Left cardiac atrium (tissue), 4 donors: ENCODE data around the gene CFAP251. TPM values are rescaled to one million over a fixed set of nuclear protein-coding genes. Genes with fewer than 3 reads are reported as not detected.
A peak's percentile ranks its signal among the peaks of the same experiment; 100 is the strongest.
"Not testable (repeated sequence)": the region's sequence is repeated elsewhere in the genome, so short reads cannot be mapped to it uniquely, and the experiment has no call there.

Source experiments
- ATAC-seq, 2 donors: fragments of 200-7000 bp; cut with Tn5 transposase; one replicate each; pipeline ENCODE4 v1.9.1; 2020; ENCODE audit warnings: mild to moderate bottlenecking in 2 of 2, moderate library complexity in 2 of 2
- DNase-seq: peaks from one replicate; pipeline ENCODE4 v3.0.0-alpha.2; 2020
- intact Hi-C, 2 donors: fragments of 100-400 bp; cut with DNase I; formaldehyde crosslinking; loops; one replicate each; pipeline versions ENCODE4 v1.14.1 to v1.15.1; 2022 to 2023
- total RNA-seq, 2 donors: library from RNA; stranded (reverse); fragmentation: NEBNext Ultra II Directional; extraction: Animal tissue kit (Norgen Biotek cat#: 25700); gene quantifications; one replicate each; pipeline ENCODE4 v1.2.1, GENCODE V29; 2021
- donor health status: DM: no; HTN: yes; CAD: no.
- donor health status: DM: no; HTN: yes; CAD: no; lungs with severe emphysema.
- donor health status: DM: yes; HTN: yes; CAD: no.
- donor health status: Dilated cardiomyopathy.

Gene CFAP251
- total RNA-seq, 2 donors from 2014 or later, result 0.77 to 1.3 TPM

GRCh38 chr12:122032580-122032979, 114.2 kb downstream of the CFAP251 start:
- ATAC-seq, result no peak
- no peak for DNase-seq
- intact Hi-C loops, result loop anchor here in 1 of 2 donors (5.0 kb wide), 1 partner anchor 115 kb away; the partner anchor contains the start of gene CFAP251

GRCh38 chr12:122035292-122035691, 116.9 kb downstream of the CFAP251 start:
- intact Hi-C loops, result no loop called here
- no peak for DNase-seq
- ATAC-seq, result peak; percentile 44 to 67

GRCh38 chr12:122036153-122036552, 117.8 kb downstream of the CFAP251 start:
- ATAC-seq (no peak), DNase-seq (no peak)
- intact Hi-C loops, result no loop called here

- no peak for ATAC-seq
- no peak for DNase-seq
- intact Hi-C loops, result no loop called here
These were observed 122.4 kb downstream of the CFAP251 start for GRCh38 chr12:122040579-122041386.

- ATAC-seq, DNase-seq, intact Hi-C loops: not testable (repeated sequence)
These were observed 123.1 kb downstream of the CFAP251 start for GRCh38 chr12:122041458-122041857.

GRCh38 chr12:122042910-122043309, 124.5 kb downstream of the CFAP251 start:
- DNase-seq, result no peak
- intact Hi-C loops, result no loop called here
- ATAC-seq, result no peak

- ATAC-seq (no peak), DNase-seq (no peak)
- intact Hi-C loops, result no loop called here
These were observed 125.1 kb downstream of the CFAP251 start for GRCh38 chr12:122043476-122043875.

GRCh38 chr12:122045262-122045661, 126.9 kb downstream of the CFAP251 start:
- intact Hi-C loops, result no loop called here
- DNase-seq, result no peak

GRCh38 chr12:122046145-122046544, 127.8 kb downstream of the CFAP251 start:
- intact Hi-C loops, result no loop called here
- no peak for DNase-seq
- ATAC-seq, result no peak

More at GRCh38 chr12:122045262-122045661, 126.9 kb downstream of the CFAP251 start:
- ATAC-seq, result no peak

GRCh38 chr12:122048151-122048550, 129.8 kb downstream of the CFAP251 start:
- DNase-seq, result no peak
- ATAC-seq, result no peak
- intact Hi-C loops, result no loop called here

- DNase-seq (no peak), ATAC-seq (no peak)
- intact Hi-C loops, result no loop called here
These were observed 131.4 kb downstream of the CFAP251 start for GRCh38 chr12:122049827-122050226.

GRCh38 chr12:122050706-122051105, 132.3 kb downstream of the CFAP251 start:
- intact Hi-C loops, result no loop called here
- DNase-seq (no peak), ATAC-seq (no peak)

GRCh38 chr12:122051231-122051876, 133.0 kb downstream of the CFAP251 start:
- intact Hi-C loops, result no loop called here
- DNase-seq, result no peak
- peak; percentile 64 to 65 for ATAC-seq

- intact Hi-C loops, result no loop called here
- DNase-seq (no peak), ATAC-seq (no peak)
These were observed 133.9 kb downstream of the CFAP251 start for GRCh38 chr12:122052285-122052684.

Other genes with a start within 250 kb of the CFAP251 start
- gene MORN3, start 248.9 kb upstream of the CFAP251 start, total RNA-seq, result under 1 TPM; 0.09 to 0.21 TPM
- gene TMEM120B, start 205.8 kb upstream of the CFAP251 start, total RNA-seq, result 10 to 100 TPM in 1 of 2 donors, 1 to 10 TPM in 1; 8.5 to 10.2 TPM
- 10 to 100 TPM; 14.7 to 25.1 TPM for gene RHOF, start 124.9 kb upstream of the CFAP251 start, total RNA-seq
- gene SETD1B, start 114.6 kb upstream of the CFAP251 start, total RNA-seq, result 10 to 100 TPM in 1 of 2 donors, 1 to 10 TPM in 1; 9.3 to 11.9 TPM
- gene HPD, start 59.7 kb upstream of the CFAP251 start, total RNA-seq, result 1 to 10 TPM; 1.8 to 2.9 TPM
- gene PSMD9, start 29.8 kb upstream of the CFAP251 start, total RNA-seq, result 10 to 100 TPM; 33.2 to 34.1 TPM
- gene BCL7A, start 103.3 kb downstream of the CFAP251 start, total RNA-seq, result 10 to 100 TPM in 1 of 2 donors, 1 to 10 TPM in 1; 9.8 to 11.3 TPM
- gene MLXIP, start 160.2 kb downstream of the CFAP251 start, total RNA-seq, result 10 to 100 TPM; 30.8 to 31.3 TPM